Fibroblast of villous mesenchyme (primary cell): Measurements from ENCODE around the gene ANTXR2. TPM values are rescaled to one million over a fixed set of nuclear protein-coding genes. Genes with fewer than 3 reads are reported as not detected.
A peak's percentile ranks its signal among the peaks of the same experiment; 100 is the strongest.

Experiments used
- DNase-seq: peaks from one replicate; pipeline ENCODE4 v3.0.0-alpha.2; 2010; ENCODE audit warnings: low read depth
- H3K4me3 ChIP-seq: 2 replicates; pipeline ENCODE4 v1.5.1; 2011; ENCODE audit warnings: low read depth, mild to moderate bottlenecking, low read length
- total RNA-seq: library from RNA; depleted of rRNA; stranded (reverse); fragments of >200 nt; gene quantifications from 2 replicates; pipeline ENCODE4 v1.2.3, GENCODE V29; 2012
- TF ChIP-seq, protein P1 (sequence below): IDR thresholded peaks from 2 replicates; pipeline ENCODE4 v1.5.1; 2012; ENCODE audit warnings: low read depth, mild to moderate bottlenecking, low read length; ENCODE audit not compliant: insufficient read depth

Gene ANTXR2
- total RNA-seq, 1 donor, result 107 TPM

DNA sequence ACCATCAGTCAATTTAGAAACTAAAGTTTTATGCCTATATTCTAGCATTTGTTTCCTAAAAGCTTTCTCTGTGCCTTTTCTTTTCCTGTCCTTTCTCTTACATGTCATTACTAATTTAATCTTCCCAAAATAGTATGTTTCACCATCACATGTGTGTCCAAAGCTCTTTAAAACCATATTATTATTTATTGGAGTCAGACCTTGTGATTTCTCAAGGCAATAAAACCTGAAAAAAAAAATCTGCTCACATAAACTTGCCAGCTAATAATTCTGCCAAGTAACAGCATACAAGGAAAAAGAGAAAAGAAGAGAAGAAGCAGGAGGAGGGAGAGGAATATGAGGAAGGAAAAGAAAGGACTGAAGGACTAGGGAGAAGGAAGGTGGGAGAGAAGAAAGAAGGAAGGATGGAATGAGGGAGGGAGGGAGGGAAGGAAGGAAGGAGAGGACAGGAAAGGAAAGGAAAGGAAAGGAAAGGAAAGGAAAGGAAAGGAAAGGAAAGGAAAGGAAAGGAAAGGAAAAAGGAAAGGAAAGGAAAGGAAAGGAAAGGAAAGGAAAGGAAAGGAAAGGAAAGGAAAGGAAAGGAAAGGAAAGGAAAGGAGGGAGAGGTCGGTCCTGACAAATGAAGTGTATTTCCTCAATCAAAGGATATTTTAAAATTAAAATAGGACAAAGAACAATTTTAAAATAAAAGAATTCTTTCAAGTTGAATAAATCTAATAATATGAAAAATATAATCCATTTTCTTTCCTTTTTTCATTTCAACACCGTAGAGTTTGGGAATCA is 57.4 kb downstream of the ANTXR2 start:
- DNase-seq, result peak; percentile 77
- TF ChIP-seq, protein P1, sequence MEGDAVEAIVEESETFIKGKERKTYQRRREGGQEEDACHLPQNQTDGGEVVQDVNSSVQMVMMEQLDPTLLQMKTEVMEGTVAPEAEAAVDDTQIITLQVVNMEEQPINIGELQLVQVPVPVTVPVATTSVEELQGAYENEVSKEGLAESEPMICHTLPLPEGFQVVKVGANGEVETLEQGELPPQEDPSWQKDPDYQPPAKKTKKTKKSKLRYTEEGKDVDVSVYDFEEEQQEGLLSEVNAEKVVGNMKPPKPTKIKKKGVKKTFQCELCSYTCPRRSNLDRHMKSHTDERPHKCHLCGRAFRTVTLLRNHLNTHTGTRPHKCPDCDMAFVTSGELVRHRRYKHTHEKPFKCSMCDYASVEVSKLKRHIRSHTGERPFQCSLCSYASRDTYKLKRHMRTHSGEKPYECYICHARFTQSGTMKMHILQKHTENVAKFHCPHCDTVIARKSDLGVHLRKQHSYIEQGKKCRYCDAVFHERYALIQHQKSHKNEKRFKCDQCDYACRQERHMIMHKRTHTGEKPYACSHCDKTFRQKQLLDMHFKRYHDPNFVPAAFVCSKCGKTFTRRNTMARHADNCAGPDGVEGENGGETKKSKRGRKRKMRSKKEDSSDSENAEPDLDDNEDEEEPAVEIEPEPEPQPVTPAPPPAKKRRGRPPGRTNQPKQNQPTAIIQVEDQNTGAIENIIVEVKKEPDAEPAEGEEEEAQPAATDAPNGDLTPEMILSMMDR, result no peak
- H3K4me3 ChIP-seq, result no peak overlapping the region

DNA sequence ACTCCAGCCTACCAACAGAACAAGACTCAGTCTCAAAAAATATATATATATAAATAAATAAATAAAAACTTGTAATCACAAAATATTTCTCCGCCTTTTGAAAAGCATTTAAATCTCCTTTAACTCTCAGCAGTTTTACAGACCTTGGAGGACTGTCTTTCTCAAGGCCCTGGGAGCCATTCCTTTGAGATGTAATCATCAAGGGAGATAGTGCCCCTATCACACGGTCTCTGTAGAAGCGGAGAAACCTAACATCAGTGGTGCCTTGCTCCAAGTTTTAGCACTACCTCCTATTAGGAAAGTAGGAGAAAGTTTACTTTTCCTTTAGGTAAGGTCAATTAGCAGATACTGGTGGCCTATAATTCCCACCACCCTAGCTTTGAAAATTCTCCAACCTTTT is 58.5 kb downstream of the ANTXR2 start:
- no peak overlapping the region for H3K4me3 ChIP-seq
- peak; percentile 47 for DNase-seq
- TF ChIP-seq, protein P1, result no peak

DNA sequence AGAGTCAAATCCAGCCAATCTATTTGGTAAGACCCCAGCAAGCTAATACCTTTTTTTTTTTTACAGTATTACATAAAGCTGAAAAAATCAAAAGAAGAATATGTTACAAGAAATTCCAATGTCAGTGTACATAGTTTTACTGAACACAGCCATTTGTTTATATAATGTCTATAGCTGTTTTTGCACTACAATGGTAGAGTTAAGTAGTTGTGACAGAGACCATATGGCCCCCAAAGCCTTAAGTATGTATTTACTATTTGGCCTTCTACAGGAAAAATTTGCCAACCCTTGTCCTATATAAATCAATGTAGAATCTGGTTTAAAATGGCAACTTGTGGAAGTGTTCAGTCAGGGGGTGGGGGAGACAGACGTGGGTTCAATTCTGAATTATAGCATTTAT is 60.7 kb downstream of the ANTXR2 start:
- DNase-seq, result peak; percentile 58
- TF ChIP-seq, protein P1, result no peak
- H3K4me3 ChIP-seq, result no peak overlapping the region

DNA sequence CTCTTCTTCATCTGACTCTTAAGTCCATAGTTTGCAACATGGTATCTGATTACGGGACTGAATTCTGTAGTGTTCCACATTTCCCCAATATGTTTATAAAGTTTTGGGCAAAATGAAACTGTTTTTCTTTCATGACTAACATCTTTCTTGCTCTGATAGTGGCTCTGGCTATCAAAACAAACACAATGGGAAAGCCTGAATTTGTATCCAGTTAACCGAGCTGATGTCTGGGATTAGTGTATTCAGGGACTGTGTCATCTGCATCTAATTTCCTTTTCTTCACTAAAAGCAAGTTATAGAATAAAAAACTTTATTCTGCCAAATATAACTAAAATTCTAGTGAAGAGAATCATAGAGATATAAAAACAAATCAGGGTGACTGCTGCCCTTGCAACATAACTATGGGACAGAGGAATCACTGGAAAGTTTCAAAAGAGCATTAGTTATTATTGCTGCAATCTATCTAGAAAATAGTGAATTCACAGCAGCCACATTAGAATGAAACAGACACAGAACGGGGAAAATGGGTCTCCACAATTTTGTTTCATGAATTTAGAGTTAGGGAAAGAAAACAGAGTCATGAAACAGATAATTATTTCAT is 61.3 kb downstream of the ANTXR2 start:
- DNase-seq, result peak; percentile 62
- H3K4me3 ChIP-seq, result no peak overlapping the region
- TF ChIP-seq, protein P1, result no peak

DNA sequence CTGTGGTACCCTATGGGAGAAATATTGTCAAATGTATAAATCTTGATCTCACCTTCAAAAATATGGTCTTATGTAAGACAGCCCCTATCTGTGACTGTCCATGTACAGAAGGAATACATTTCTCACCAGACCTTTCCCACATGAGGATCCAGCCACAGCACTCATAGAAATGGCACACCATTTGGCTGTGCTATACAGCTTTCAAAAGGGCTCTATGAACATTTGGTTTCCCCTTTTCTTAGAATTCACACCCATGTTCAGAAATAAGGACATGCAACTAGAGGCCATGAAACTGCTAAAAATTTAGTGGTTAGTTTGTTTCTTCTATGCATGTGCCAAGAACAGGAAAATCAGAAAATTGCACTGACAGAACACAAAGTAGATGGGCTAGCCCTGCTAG is 62.7 kb downstream of the ANTXR2 start:
- no peak overlapping the region for H3K4me3 ChIP-seq
- TF ChIP-seq, protein P1, result no peak
- DNase-seq, result no peak

DNA sequence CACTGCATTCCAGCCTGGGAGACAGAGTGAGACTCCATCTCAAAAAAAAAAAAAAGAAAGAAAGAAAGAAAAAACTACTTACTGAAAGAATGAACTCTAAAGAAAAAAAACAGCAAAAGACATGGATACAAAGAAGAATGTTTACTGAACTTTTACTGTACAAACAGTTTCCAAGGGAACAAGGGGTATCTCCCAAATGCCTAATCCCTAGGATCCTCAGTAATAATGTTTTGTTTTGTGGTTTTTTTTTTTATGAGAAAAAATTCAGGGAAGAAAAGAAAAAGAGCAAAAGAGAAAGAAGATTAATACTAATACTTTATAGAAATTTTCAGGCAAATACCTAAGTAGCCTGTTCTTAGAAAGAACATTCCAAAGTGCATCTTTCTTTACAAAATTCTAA is 63.2 kb downstream of the ANTXR2 start:
- H3K4me3 ChIP-seq, result no peak overlapping the region
- peak; percentile 32 for DNase-seq
- TF ChIP-seq, protein P1, result no peak

DNA sequence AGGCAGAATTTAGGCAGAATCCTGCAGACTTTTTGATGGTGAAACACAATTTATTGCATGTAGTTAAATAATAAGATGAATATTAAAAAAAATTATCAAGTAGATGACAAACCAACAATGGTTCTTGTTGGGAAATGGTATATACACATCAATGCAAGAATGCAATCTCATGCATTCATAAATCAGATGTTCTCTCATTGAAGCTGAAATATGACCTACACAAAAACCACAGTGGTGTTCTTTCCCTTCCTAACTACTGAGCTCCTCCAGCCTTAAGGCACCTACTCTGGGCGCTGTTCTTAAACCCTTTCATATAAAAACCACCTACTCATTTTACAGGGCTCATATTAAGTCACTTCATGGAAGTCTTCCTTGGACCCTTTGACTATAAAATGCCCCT is 64.1 kb downstream of the ANTXR2 start:
- TF ChIP-seq, protein P1, result no peak
- no peak for DNase-seq
- H3K4me3 ChIP-seq, result no peak overlapping the region
